RKO (cell line): Measurements from ENCODE around the gene CCNDBP1.

Experiments used
- DNase-seq: peaks from one replicate; pipeline ENCODE4 v3.0.0-alpha.2; 2016; ENCODE audit warnings: low spot score

Gene CCNDBP1

GRCh38 chr15:43246261-43246774, 61.1 kb downstream of the CCNDBP1 start:
- no peak for DNase-seq
